ENCODE results near the gene GPRC5B.

The GPRC5B gene

DNA sequence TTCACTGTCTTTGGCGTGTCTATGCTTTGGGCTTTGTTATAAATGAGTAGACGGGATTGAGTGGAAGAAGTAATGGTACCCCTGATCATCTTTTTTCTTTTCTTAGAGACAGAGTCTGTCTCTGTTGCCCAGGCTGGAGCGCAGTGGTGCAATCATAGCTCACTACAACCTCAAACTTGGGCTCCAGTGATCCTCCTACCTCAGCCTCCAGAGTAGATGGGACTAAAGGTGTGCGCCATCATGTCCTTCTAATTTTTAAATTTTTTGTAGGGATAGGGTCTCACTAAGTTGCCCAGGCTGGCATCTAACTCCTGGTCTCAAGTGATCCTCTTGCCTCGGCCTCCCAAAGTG, 14.9 kb upstream of the GPRC5B start:
- DNase-seq: no peak
- H3K79me2 ChIP-seq (ENCODE audit: low read length): no peaks in the 10 kb centered on the region
- no peaks in the 10 kb centered on the region for H3K9me2 ChIP-seq (replicated peaks; ENCODE audit: insufficient read depth, low read length)
- no peaks in the 10 kb centered on the region for H3F3A ChIP-seq (ENCODE audit: insufficient read depth, low read length)
- H3K9ac ChIP-seq (ENCODE audit: low read length): no peak overlapping the region
- H4K20me1 ChIP-seq (ENCODE audit: insufficient read depth, low read length): no peaks in the 10 kb centered on the region
- H3K4me3 ChIP-seq (ENCODE audit: low read length): no peak overlapping the region
- H3K9me3 ChIP-seq (replicated peaks; ENCODE audit: insufficient read depth, low read length): no peaks in the 10 kb centered on the region
- H2AFZ ChIP-seq (ENCODE audit: low read length): no peak overlapping the region
- no peaks in the 10 kb centered on the region for H3K27me3 ChIP-seq (replicated peaks; ENCODE audit: insufficient read depth, low read length)
- H3K27ac ChIP-seq (ENCODE audit: low read length): no peak overlapping the region
- H3K4me1 ChIP-seq (ENCODE audit: low read length): no peaks in the 10 kb centered on the region
- no peak overlapping the region for H3K4me2 ChIP-seq (ENCODE audit: low read depth, low read length)
- no peaks in the 10 kb centered on the region for H3K36me3 ChIP-seq (replicated peaks; ENCODE audit: insufficient read depth, low read length)
- TF ChIP-seq EZH2phosphoT487 (IDR thresholded peaks at IDR 0.05; ENCODE audit: low read length) (no peak), EZH2 (optimal IDR thresholded peaks at IDR 0.05; ENCODE audit: low read depth, low read length) (no peak)
- TF ChIP-seq, protein P1, sequence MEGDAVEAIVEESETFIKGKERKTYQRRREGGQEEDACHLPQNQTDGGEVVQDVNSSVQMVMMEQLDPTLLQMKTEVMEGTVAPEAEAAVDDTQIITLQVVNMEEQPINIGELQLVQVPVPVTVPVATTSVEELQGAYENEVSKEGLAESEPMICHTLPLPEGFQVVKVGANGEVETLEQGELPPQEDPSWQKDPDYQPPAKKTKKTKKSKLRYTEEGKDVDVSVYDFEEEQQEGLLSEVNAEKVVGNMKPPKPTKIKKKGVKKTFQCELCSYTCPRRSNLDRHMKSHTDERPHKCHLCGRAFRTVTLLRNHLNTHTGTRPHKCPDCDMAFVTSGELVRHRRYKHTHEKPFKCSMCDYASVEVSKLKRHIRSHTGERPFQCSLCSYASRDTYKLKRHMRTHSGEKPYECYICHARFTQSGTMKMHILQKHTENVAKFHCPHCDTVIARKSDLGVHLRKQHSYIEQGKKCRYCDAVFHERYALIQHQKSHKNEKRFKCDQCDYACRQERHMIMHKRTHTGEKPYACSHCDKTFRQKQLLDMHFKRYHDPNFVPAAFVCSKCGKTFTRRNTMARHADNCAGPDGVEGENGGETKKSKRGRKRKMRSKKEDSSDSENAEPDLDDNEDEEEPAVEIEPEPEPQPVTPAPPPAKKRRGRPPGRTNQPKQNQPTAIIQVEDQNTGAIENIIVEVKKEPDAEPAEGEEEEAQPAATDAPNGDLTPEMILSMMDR (IDR thresholded peaks at IDR 0.05; ENCODE audit: low read length): no peak

DNA sequence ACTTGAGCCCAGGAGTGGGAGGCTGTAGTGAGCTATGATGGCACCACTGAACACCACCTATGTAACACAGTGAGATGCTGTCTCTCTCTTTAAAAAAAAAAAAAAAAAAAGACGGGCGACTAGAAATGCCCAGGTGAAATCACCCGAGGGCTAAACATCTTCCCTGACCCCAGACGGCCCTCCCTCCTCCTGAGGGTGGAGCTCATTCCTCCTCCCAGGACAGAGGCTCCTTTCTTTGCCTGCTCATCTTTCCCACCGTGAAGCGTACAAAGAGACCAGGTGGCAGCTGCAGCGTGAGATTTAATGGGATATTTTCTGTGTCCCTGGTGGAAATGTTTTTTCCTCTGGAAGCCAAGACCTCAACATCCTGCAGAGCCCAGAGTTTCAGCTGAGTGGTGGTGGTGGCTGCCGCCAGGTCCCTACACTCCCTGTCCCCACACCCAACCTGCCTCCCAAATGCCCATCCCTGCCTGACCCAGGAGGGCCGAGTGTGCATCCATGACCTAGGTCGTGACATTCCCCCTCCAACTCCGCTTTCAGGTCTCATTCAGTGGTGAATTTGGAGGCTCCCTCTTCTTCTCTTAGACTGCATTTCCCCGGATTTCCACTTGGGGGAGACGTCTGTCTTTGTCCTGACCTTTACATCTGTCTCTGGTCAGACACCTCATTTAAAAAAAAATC, 14.4 kb upstream of the GPRC5B start:
- Histone ChIP-seq H3K27me3 (replicated peaks; ENCODE audit: insufficient read depth, low read length) (no peaks in the 10 kb centered on the region), H3K27ac (ENCODE audit: low read length) (no peak overlapping the region), H2AFZ (ENCODE audit: low read length) (no peak overlapping the region), H3K9me2 (replicated peaks; ENCODE audit: insufficient read depth, low read length) (no peaks in the 10 kb centered on the region), H3K79me2 (ENCODE audit: low read length) (no peaks in the 10 kb centered on the region), H3K4me1 (ENCODE audit: low read length) (no peaks in the 10 kb centered on the region), H3K36me3 (replicated peaks; ENCODE audit: insufficient read depth, low read length) (no peaks in the 10 kb centered on the region), H3K9ac (ENCODE audit: low read length) (no peak overlapping the region), H4K20me1 (ENCODE audit: insufficient read depth, low read length) (no peaks in the 10 kb centered on the region), H3F3A (ENCODE audit: insufficient read depth, low read length) (no peaks in the 10 kb centered on the region), H3K9me3 (replicated peaks; ENCODE audit: insufficient read depth, low read length) (no peaks in the 10 kb centered on the region), H3K4me3 (ENCODE audit: low read length) (no peak overlapping the region), H3K4me2 (ENCODE audit: low read depth, low read length) (no peak overlapping the region)
- DNase-seq: peak; percentile 48
- TF ChIP-seq, protein P1 (IDR thresholded peaks at IDR 0.05; ENCODE audit: low read length): peak; percentile 77
- no peak for TF ChIP-seq EZH2 (optimal IDR thresholded peaks at IDR 0.05; ENCODE audit: low read depth, low read length)

DNA sequence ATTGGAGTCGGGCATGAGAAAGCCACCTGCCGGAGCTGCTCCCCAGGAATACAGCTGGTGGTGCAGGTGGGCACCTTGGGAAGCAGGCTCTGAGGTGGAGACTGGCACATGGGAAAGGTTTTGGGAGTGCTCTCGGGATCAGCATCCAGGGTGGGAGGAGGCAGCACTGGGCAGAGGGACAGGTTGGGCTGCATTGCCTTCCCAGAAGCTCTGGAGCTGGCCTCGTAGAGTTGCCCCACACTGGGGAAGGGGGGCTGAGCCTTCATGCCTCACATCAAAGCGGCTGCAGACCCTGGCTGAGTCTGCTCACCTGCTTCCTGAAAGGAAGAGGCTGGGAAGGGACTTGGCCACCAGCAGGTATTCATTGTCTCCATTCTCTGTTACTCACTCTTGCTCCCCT, 13.5 kb upstream of the GPRC5B start:
- Histone ChIP-seq H3K4me2 (ENCODE audit: low read depth, low read length) (no peak overlapping the region), H3K79me2 (ENCODE audit: low read length) (no peaks in the 10 kb centered on the region), H4K20me1 (ENCODE audit: insufficient read depth, low read length) (no peaks in the 10 kb centered on the region), H3K9ac (ENCODE audit: low read length) (no peak overlapping the region), H3K9me3 (replicated peaks; ENCODE audit: insufficient read depth, low read length) (no peaks in the 10 kb centered on the region), H3K36me3 (replicated peaks; ENCODE audit: insufficient read depth, low read length) (no peaks in the 10 kb centered on the region), H3K4me1 (ENCODE audit: low read length) (no peaks in the 10 kb centered on the region), H3K4me3 (ENCODE audit: low read length) (no peak overlapping the region), H3K27ac (ENCODE audit: low read length) (no peak overlapping the region), H3K9me2 (replicated peaks; ENCODE audit: insufficient read depth, low read length) (no peaks in the 10 kb centered on the region), H3K27me3 (replicated peaks; ENCODE audit: insufficient read depth, low read length) (no peaks in the 10 kb centered on the region), H3F3A (ENCODE audit: insufficient read depth, low read length) (no peaks in the 10 kb centered on the region), H2AFZ (ENCODE audit: low read length) (no peak overlapping the region)
- TF ChIP-seq EZH2phosphoT487 (IDR thresholded peaks at IDR 0.05; ENCODE audit: low read length): no peak
- no peak for TF ChIP-seq EZH2 (optimal IDR thresholded peaks at IDR 0.05; ENCODE audit: low read depth, low read length)
- TF ChIP-seq, protein P1 (IDR thresholded peaks at IDR 0.05; ENCODE audit: low read length): no peak
- no peak for DNase-seq
